ENCODE measurements around the gene TPSG1.
"Not testable (repeated sequence)": the region's sequence is repeated elsewhere in the genome, so short reads cannot be mapped to it uniquely, and the experiment has no call there.

TPSG1 gene

DNA sequence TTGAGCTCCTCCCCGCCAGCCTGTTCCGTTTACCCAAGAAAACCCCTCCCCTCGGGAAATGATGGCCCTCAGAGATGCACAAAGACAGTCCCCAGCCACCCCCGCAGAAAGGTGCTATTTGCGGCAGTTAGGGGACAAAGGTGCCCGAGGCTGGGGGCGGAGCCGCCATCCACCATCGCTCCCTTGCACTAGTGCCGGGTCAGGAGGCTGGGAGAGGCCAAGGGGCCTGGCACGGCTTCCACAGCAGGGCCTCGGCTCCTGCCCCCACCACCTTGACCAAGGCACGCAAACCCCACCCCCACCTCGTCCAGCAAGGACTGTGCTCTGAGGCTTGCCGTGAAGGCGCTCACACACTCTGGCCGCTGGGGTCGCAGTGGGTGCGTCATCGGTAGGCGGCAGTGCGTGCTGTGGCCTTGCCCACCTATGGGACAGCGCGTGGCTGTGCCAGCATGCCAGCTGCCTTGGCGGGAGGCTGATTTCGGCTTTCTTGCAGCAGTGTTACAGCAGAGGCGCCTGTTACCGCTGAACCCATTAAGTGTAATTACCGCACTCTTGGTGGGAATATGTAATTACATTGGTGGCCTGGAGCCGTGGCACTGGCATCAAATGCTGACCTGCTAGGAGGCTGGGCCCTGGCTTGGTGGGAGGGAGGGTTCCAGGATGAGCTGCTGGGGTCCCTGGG is 31.8 kb downstream of the TPSG1 start:
- DNase-seq, result no peak

GRCh38 chr16:1192384-1193073 is 32.5 kb downstream of the TPSG1 start:
- no peak for DNase-seq

GRCh38 chr16:1190789-1191188 is 34.3 kb downstream of the TPSG1 start:
- DNase-seq, result not testable (repeated sequence)

- no peak for DNase-seq
Measured at GRCh38 chr16:1189455-1189854, 35.6 kb downstream of the TPSG1 start.

GRCh38 chr16:1188432-1189189 is 36.5 kb downstream of the TPSG1 start:
- DNase-seq, result no peak

GRCh38 chr16:1185460-1186207 is 39.4 kb downstream of the TPSG1 start:
- not testable (repeated sequence) for DNase-seq

- no peak for DNase-seq
Measured at GRCh38 chr16:1184980-1185379, 40.1 kb downstream of the TPSG1 start.

GRCh38 chr16:1184156-1184868 is 40.8 kb downstream of the TPSG1 start:
- no peak for DNase-seq

GRCh38 chr16:1182950-1183907 is 41.8 kb downstream of the TPSG1 start:
- DNase-seq, result peak; percentile 55

DNA sequence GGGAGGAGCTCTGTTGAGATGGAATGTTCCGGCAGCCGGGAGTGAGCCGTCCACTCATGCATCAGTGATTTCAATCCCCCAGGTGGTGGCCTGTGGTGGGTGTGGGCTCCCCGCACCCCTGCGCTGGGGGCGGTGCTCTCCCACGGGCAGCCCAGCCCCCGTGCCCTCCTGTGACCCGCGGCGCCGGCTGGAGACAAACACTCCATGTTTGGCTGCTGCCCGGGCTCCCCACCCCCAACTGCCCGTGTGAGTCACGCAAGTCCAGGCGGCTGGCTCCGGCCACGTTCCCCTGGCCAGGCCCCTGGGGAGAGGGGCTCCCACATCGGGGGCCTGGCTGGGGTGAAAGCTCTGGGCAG is 42.8 kb downstream of the TPSG1 start:
- peak; percentile 30 for DNase-seq

DNA sequence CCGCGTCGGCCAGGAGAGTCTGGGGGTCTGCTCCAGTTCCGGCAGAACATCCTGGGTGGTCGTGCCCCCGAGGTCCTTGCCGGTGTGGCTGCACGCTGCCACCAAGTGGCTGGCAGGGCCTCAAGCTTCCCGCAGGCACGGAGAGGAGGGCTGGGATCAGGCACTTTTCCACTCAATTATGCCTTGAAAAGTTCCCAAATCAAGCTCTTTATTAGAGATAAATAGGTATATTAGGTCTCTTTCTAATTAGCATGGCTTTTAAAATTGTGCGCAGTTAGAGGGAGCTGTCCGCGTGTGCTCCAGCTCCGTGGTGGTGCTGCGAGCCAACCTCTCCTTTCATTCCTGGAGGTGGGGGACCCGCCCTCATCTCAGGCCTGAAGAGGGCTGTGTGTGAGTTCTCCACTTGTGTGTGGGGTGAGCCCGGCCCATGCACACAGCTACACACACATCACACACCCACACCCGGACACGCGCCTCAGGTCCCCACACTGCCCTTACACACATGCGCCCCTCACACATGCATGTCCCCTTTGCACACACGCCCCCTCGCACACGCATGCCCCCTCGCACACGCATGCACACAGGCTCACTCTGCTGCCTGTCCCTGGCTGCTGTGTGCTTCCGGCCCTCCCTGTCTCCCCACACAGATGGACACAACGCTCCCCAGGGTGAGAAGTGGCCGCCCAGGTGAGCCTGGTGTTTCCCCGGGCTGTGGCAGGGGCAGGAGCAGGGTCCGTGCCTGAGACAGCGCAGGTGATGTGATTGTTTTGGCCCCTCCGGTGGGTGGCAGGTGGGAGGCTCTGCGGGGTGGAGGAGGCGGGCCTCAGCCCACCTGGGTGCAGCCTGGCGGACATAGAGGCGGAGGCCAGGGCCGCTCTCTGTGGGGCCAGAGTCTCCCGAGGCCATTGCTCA is 43.4 kb downstream of the TPSG1 start:
- peak; percentile 4 for DNase-seq

GRCh38 chr16:1180549-1181403 is 44.3 kb downstream of the TPSG1 start:
- no peak for DNase-seq

DNA sequence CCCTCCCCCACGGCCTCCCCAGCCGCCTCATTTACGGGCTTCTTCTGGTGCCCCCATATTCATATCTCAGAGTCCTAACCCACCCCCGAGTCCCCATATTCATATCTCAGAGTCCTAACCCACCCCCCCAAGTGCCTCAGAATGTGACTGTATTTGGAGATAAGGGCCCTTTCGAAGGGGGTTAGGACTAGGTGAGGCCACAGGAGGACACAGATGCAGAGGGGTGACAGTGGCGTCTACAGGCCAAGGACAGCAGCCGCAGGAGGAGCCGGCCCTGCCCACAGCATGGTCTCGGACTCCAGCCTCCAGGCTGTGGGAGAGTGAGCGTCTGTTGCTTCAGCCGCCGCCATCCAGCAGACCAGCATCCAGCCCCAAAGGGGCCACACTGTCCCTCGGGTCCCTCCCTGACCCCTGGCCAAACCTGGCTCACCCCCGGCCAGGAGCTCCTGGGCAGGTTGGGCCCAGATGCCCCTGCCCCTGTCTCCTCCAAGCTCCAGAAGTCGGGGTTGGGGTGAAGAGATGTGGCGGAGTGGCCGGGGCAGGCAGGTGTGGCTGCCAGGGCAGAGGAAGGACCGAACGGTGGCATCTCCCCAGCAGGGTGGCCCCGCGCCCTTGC is 46.7 kb downstream of the TPSG1 start:
- DNase-seq, result no peak

DNA sequence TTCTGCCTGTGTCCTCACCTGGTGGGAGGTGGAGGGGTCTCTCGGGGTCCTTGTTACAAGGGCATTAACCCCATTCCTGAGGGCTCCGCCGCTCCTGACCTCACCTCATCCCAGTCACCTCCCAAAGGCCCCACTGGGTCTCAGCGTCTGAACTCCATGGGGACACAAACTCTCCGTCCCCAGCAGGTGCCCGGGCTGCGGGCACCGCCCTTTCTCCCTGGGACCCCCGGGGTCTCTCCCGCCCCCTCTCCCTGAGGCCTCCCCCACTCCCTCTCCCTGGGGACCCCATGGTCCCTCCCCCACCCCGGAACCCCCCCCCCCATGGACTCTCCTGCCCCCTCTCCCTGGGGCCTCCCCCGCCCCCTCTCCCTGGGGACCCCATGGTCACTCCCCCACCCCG is 47.3 kb downstream of the TPSG1 start:
- no peak for DNase-seq

- no peak for DNase-seq
Measured at GRCh38 chr16:1177053-1177452, 48.0 kb downstream of the TPSG1 start.

DNA sequence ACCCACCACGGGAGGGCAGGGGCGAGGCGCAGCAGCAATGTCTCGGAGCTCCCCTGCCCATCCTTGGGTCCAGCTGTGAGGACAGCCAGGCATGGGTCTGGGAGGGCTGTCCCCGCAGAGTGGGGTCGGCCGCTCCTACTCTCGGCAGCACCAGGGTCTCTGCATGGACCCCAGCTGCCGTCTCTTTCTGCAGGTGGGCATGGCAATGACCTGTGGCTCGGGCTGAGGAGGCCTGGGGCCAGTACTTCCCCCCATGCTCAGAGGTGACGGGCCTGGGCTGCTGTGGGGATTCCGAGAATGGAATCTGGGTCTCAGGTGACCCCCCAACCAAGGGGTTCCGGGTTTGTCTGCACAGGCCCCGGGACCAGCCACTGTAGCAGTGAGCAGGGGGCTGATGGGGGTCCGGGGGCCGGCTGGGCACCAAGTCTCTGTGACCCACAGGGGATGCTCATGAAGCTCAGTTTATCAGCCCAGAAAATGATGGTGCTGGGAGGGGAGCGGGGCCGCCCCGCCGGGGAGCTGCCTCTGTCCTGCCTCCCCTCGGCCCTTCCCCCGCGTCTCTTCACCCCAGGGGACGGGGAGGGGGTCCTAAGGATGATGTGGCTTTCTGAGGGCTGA is 48.7 kb downstream of the TPSG1 start:
- no peak for DNase-seq

- DNase-seq, result no peak
Measured at GRCh38 chr16:1175566-1176279, 49.3 kb downstream of the TPSG1 start.

All from DMS79 treated with DMSO at 0.1 percent for 48 hours (cell line).